Testis (tissue), 2 donors: Measurements from ENCODE around the gene CPM.

Experiments used
- CTCF ChIP-seq, 3 experiments: fragments of 450-650 bp in 2 of 3; fragments of 200-600 bp in 1 of 3; sonication (generic) in 1 of 3; IDR thresholded peaks; one replicate each; pipeline ENCODE4 v1.5.1; 2016 to 2019; ENCODE audit warnings: antibody characterized with exemption in 3 of 3, mild to moderate bottlenecking in 2 of 3, moderate library complexity in 1 of 3
- POLR2A ChIP-seq: fragments of 450-650 bp; IDR thresholded peaks from one replicate; pipeline ENCODE4 v1.6.1; 2017; ENCODE audit warnings: antibody characterized with exemption, mild to moderate bottlenecking, moderate library complexity

GRCh38 chr12:68805592-68806120, 127.3 kb downstream of the CPM start:
- TF ChIP-seq CTCF (IDR thresholded peaks at IDR 0.05), result no peak
- no peak for TF ChIP-seq POLR2A
